Suprapubic skin (tissue), 4 donors: ENCODE results near the gene CYP2C18.

ENCODE experiments used
- EP300 ChIP-seq: sonication (generic); formaldehyde crosslinking; IDR thresholded peaks from one replicate; pipeline ENCODE4 v1.6.1; 2017; ENCODE audit warnings: antibody characterized with exemption
- POLR2A ChIP-seq, 2 donors: fragments of 450-650 bp; IDR thresholded peaks; one replicate each; pipeline ENCODE4 v1.6.1; 2017; ENCODE audit warnings: antibody characterized with exemption in 2 of 2, mild to moderate bottlenecking in 2 of 2, moderate library complexity in 2 of 2
- POLR2AphosphoS5 ChIP-seq, 3 donors: sonication (generic); formaldehyde crosslinking; IDR thresholded peaks; one replicate each; pipeline ENCODE4 v1.6.1; 2017; ENCODE audit warnings: antibody characterized with exemption in 3 of 3
- TF ChIP-seq, protein P1 (sequence below), 2 donors: fragments of 200-600 bp in 1 of 2; fragments of 450-650 bp in 1 of 2; sonication (generic) in 1 of 2; IDR thresholded peaks; one replicate each; pipeline ENCODE4 v1.5.1; 2016 to 2019; ENCODE audit warnings: antibody characterized with exemption in 2 of 2, mild to moderate bottlenecking in 1 of 2, moderate library complexity in 1 of 2

DNA sequence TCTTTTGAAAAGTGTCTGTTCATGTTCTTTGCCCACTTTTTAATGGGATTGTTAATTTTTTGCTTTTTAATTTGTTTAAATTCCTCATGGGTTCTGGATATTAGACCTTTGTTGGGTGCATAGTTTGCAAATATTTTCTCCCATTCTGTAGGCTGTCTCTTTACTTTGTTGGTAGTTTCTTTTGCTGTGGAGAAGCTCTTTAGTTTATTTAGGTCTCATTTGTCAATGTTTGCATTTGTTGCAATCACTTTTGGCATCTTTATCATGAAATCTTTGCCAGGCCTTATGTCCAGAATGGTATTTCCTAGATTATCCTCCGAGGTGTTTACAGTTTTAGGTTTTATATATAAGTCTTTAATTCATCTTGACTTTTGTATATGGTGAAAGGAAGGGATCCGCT is 55.1 kb downstream of the CYP2C18 start:
- TF ChIP-seq, protein P1, sequence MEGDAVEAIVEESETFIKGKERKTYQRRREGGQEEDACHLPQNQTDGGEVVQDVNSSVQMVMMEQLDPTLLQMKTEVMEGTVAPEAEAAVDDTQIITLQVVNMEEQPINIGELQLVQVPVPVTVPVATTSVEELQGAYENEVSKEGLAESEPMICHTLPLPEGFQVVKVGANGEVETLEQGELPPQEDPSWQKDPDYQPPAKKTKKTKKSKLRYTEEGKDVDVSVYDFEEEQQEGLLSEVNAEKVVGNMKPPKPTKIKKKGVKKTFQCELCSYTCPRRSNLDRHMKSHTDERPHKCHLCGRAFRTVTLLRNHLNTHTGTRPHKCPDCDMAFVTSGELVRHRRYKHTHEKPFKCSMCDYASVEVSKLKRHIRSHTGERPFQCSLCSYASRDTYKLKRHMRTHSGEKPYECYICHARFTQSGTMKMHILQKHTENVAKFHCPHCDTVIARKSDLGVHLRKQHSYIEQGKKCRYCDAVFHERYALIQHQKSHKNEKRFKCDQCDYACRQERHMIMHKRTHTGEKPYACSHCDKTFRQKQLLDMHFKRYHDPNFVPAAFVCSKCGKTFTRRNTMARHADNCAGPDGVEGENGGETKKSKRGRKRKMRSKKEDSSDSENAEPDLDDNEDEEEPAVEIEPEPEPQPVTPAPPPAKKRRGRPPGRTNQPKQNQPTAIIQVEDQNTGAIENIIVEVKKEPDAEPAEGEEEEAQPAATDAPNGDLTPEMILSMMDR (IDR thresholded peaks at IDR 0.05), result no peak
- TF ChIP-seq POLR2A (IDR thresholded peaks at IDR 0.05) (no peak), POLR2AphosphoS5 (IDR thresholded peaks at IDR 0.05) (no peak), EP300 (no peak)
